Astrocyte (in vitro differentiated cells and primary cell): ENCODE results near the gene DNAJC4. TPM values are rescaled to one million over a fixed set of nuclear protein-coding genes. Genes with fewer than 3 reads are reported as not detected.

Experiments
- DNase-seq: peaks from one replicate; pipeline ENCODE4 v3.0.0-alpha.2; 2010; ENCODE audit warnings: low read depth
- FAIRE-seq: peaks from 2 replicates; lab custom pipeline; 2011; peaks lifted over from hg19 to GRCh38; lab: Jason Lieb, UNC
- H2AFZ ChIP-seq: 2 replicates; pipeline ENCODE4 v1.6.0; 2012; ENCODE audit warnings: low read depth, low read length, inconsistent platforms
- H3K27ac ChIP-seq: 2 replicates; pipeline ENCODE4 v1.5.1; 2011; ENCODE audit warnings: low read depth, low read length, inconsistent platforms
- H3K27me3 ChIP-seq: 2 replicates; pipeline ENCODE4 v1.6.0; 2011; ENCODE audit warnings: low read length, inconsistent platforms; ENCODE audit not compliant: insufficient read depth
- H3K36me3 ChIP-seq: 2 replicates; pipeline ENCODE4 v1.5.1; 2011; ENCODE audit warnings: low read length, inconsistent platforms; ENCODE audit not compliant: insufficient read depth
- H3K4me1 ChIP-seq: 2 replicates; pipeline ENCODE4 v1.5.1; 2011; ENCODE audit warnings: low read length, inconsistent platforms; ENCODE audit not compliant: insufficient read depth
- H3K4me2 ChIP-seq: 2 replicates; pipeline ENCODE4 v1.6.0; 2012; ENCODE audit warnings: low read length, inconsistent platforms
- H3K4me3 ChIP-seq: 2 replicates; pipeline ENCODE4 v1.5.1; 2011; ENCODE audit warnings: low read depth, mild to moderate bottlenecking, low read length, inconsistent platforms; ENCODE audit not compliant: insufficient read depth
- H3K79me2 ChIP-seq: 2 replicates; pipeline ENCODE4 v1.6.0; 2012; ENCODE audit warnings: mild to moderate bottlenecking, low read length, inconsistent platforms; ENCODE audit not compliant: insufficient read depth
- H3K9ac ChIP-seq: 2 replicates; pipeline ENCODE4 v1.6.0; 2012; ENCODE audit warnings: mild to moderate bottlenecking, low read length, inconsistent platforms
- H3K9me3 ChIP-seq: 2 replicates; pipeline ENCODE4 v1.5.1; 2012; ENCODE audit warnings: low read depth, mild to moderate bottlenecking, low read length, inconsistent platforms; ENCODE audit not compliant: insufficient read depth
- H4K20me1 ChIP-seq: 2 replicates; pipeline ENCODE4 v1.6.0; 2012; ENCODE audit warnings: low read length, inconsistent platforms; ENCODE audit not compliant: insufficient read depth
- H3K27ac Mint-ChIP-seq: one replicate; pipeline ENCODE4 v1.8.0; 2021; ENCODE audit warnings: mild to moderate bottlenecking, mixed read lengths; ENCODE audit not compliant: unreplicated experiment
- H3K27me3 Mint-ChIP-seq: one replicate; pipeline ENCODE4 v1.8.0; 2021; ENCODE audit warnings: low read depth, mixed read lengths; ENCODE audit not compliant: unreplicated experiment
- H3K36me3 Mint-ChIP-seq: one replicate; pipeline ENCODE4 v1.8.0; 2021; ENCODE audit warnings: low read depth, mixed read lengths; ENCODE audit not compliant: unreplicated experiment
- H3K4me1 Mint-ChIP-seq: one replicate; pipeline ENCODE4 v1.8.0; 2021; ENCODE audit warnings: low read depth, mixed read lengths; ENCODE audit not compliant: unreplicated experiment
- H3K4me3 Mint-ChIP-seq: one replicate; pipeline ENCODE4 v1.8.0; 2021; ENCODE audit warnings: mild to moderate bottlenecking, moderate library complexity, mixed read lengths; ENCODE audit not compliant: unreplicated experiment
- H3K9me3 Mint-ChIP-seq: one replicate; pipeline ENCODE4 v1.8.0; 2021; ENCODE audit warnings: mild to moderate bottlenecking, mixed read lengths; ENCODE audit not compliant: unreplicated experiment
- EZH2 ChIP-seq: IDR thresholded peaks from 2 replicates; pipeline ENCODE4 v1.6.1; 2012; ENCODE audit warnings: mild to moderate bottlenecking, low read length, inconsistent platforms; ENCODE audit not compliant: insufficient read depth
- total RNA-seq: library from RNA; stranded (reverse); gene quantifications from 2 replicates; pipeline ENCODE4 v1.2.1, GENCODE V29; 2021
- TF ChIP-seq, protein P1 (sequence below): IDR thresholded peaks from 2 replicates; pipeline ENCODE4 v1.5.1; 2011; ENCODE audit warnings: low read depth, mild to moderate bottlenecking, inconsistent platforms, low read length, moderate library complexity; ENCODE audit not compliant: insufficient read depth

DNAJC4 gene
- total RNA-seq, 1 donor from 2014 or later: 23.8 TPM

DNA sequence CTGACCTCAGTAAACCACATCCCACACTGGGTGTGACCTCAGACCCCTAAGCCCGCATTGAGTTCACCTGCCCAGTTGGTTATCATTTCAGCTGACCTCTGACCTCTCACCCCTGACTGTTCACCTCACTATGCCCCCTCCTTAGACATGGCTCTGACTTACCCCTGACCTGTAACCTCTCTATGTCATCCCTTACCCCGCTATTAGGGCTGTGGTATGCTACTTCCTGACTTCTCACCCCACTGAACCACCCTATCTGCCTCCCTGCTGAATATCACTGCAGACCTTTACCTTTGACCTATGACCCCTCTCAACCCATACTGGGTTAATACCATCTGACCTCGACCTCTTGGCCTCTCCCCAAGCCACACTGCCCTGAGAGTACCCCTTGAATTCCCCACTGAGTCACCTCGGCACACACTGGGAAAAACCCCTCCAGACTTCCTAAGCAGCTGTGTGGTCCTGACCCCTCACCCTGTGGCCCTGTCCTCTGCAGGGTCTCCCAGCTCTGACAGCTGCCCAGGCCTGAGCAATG is 29.3 kb downstream of the DNAJC4 start:
- Mint-ChIP-seq H3K27ac (peak overlapping the region; percentile 47), H3K4me3 (peak overlapping the region; percentile 47), H3K9me3 (peaks cover 2% of the 10 kb centered on the region), H3K4me1 (peaks cover 11% of the 10 kb centered on the region), H3K27me3 (no peaks in the 10 kb centered on the region), H3K36me3 (peaks cover 32% of the 10 kb centered on the region)
- H3K36me3 ChIP-seq: peaks cover 23% of the 10 kb centered on the region
- no peaks in the 10 kb centered on the region for H3K27me3 ChIP-seq
- peaks cover 28% of the 10 kb centered on the region for H4K20me1 ChIP-seq
- FAIRE-seq (no peak), DNase-seq (no peak)
- no peak overlapping the region for H3K4me2 ChIP-seq
- H3K4me3 ChIP-seq: no peak overlapping the region
- H3K79me2 ChIP-seq: no peaks in the 10 kb centered on the region
- no peak overlapping the region for H3K27ac ChIP-seq
- H3K4me1 ChIP-seq: peaks cover 14% of the 10 kb centered on the region
- H3K9ac ChIP-seq: no peak overlapping the region
- no peak overlapping the region for H2AFZ ChIP-seq
- H3K9me3 ChIP-seq: no peaks in the 10 kb centered on the region
- no peak for TF ChIP-seq EZH2
- TF ChIP-seq, protein P1, sequence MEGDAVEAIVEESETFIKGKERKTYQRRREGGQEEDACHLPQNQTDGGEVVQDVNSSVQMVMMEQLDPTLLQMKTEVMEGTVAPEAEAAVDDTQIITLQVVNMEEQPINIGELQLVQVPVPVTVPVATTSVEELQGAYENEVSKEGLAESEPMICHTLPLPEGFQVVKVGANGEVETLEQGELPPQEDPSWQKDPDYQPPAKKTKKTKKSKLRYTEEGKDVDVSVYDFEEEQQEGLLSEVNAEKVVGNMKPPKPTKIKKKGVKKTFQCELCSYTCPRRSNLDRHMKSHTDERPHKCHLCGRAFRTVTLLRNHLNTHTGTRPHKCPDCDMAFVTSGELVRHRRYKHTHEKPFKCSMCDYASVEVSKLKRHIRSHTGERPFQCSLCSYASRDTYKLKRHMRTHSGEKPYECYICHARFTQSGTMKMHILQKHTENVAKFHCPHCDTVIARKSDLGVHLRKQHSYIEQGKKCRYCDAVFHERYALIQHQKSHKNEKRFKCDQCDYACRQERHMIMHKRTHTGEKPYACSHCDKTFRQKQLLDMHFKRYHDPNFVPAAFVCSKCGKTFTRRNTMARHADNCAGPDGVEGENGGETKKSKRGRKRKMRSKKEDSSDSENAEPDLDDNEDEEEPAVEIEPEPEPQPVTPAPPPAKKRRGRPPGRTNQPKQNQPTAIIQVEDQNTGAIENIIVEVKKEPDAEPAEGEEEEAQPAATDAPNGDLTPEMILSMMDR: no peak

DNA sequence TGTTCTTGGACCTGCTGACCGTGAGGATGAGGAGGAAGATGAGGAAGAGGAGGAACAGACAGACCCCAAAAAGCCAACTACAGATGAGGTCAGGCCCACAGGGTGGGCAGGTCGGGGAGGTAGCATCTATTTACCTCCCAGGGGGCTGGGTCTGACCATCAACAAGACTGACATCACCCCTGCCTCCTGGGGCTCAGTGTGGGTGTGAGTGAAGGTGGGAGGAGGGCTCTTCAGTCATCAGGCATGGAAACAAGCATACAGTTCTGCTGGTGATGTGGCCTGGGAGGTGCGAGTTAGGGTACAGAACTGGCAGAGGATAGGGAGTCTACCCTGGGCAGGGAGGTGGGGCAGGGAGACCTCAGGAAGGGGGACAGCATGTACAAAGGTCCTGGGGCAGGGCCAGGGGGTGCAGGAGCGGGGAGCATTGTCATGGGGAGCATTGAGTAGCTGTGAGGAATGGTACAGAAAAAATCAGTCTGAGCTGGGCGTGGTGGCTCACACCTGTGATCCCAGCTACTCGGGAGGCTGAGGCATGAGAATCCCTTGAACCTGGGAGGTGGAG is 29.9 kb downstream of the DNAJC4 start:
- Histone ChIP-seq H3K9me3 (no peaks in the 10 kb centered on the region), H3K27me3 (no peaks in the 10 kb centered on the region), H4K20me1 (peaks cover 27% of the 10 kb centered on the region), H3K79me2 (no peaks in the 10 kb centered on the region), H2AFZ (no peak overlapping the region), H3K4me2 (no peak overlapping the region), H3K9ac (no peak overlapping the region), H3K4me3 (no peak overlapping the region), H3K4me1 (peaks cover 14% of the 10 kb centered on the region), H3K27ac (no peak overlapping the region), H3K36me3 (peaks cover 21% of the 10 kb centered on the region)
- H3K27ac Mint-ChIP-seq: no peak overlapping the region
- peaks cover 29% of the 10 kb centered on the region for H3K36me3 Mint-ChIP-seq
- no peak overlapping the region for H3K4me3 Mint-ChIP-seq
- FAIRE-seq (no peak), DNase-seq (no peak)
- H3K4me1 Mint-ChIP-seq: peaks cover 11% of the 10 kb centered on the region
- TF ChIP-seq EZH2: no peak
- TF ChIP-seq, protein P1: no peak
- H3K9me3 Mint-ChIP-seq: peaks cover 2% of the 10 kb centered on the region
- no peaks in the 10 kb centered on the region for H3K27me3 Mint-ChIP-seq

DNA sequence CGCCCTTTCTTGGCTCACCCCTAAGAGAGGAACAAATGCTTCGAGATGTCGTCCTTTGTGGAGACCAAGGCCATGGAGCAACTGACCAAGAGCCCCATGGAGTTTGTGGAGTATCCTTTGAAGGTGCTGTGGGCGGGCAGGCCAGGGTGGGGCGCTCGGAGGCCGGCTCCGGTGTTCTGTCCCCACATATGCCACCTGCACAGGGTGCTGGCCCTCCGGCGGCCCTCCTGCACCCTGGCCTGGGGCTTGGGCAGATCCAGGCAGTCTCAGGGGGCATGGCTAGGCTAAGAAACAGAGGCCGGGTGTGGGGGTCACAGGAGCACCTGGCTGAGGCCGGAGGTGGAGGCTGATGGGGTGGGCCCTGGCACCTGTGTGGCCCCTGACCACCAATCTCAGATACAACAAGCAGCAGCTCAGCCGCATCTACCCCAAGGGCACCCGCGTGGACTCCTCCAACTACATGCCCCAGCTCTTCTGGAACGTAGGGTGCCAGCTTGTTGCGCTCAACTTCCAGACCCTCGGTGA is 31.3 kb downstream of the DNAJC4 start:
- Mint-ChIP-seq H3K4me3 (no peak overlapping the region), H3K27ac (no peak overlapping the region), H3K27me3 (no peaks in the 10 kb centered on the region), H3K9me3 (peaks cover 2% of the 10 kb centered on the region), H3K36me3 (peaks cover 28% of the 10 kb centered on the region), H3K4me1 (peaks cover 11% of the 10 kb centered on the region)
- Histone ChIP-seq H2AFZ (no peak overlapping the region), H3K27ac (no peak overlapping the region), H3K4me1 (peaks cover 19% of the 10 kb centered on the region), H4K20me1 (peaks cover 34% of the 10 kb centered on the region), H3K9ac (no peak overlapping the region), H3K9me3 (no peaks in the 10 kb centered on the region), H3K27me3 (no peaks in the 10 kb centered on the region), H3K79me2 (no peaks in the 10 kb centered on the region), H3K4me3 (no peak overlapping the region), H3K36me3 (peaks cover 23% of the 10 kb centered on the region), H3K4me2 (no peak overlapping the region)
- TF ChIP-seq EZH2: no peak
- TF ChIP-seq, protein P1: no peak
- no peak for FAIRE-seq
- no peak for DNase-seq
